Lower leg skin (tissue), 4 donors: ENCODE measurements around the gene ARID1B. TPM values are rescaled to one million over a fixed set of nuclear protein-coding genes. Genes with fewer than 3 reads are reported as not detected.

Experiments used
- DNase-seq, 2 donors: peaks; one replicate each; pipeline ENCODE4 v3.0.0-alpha.2; 2019; ENCODE audit warnings: low spot score in 2 of 2
- H3K4me3 ChIP-seq: fragments of 200-600 bp; sonication (generic); 2 replicates; pipeline ENCODE4 v1.5.1; 2017; ENCODE audit warnings: mild to moderate bottlenecking, low read depth; ENCODE audit not compliant: poor library complexity, severe bottlenecking
- CTCF ChIP-seq, 3 donors: fragments of 450-650 bp; IDR thresholded peaks; one replicate each; pipeline ENCODE4 v1.5.1; 2016; ENCODE audit warnings: antibody characterized with exemption in 3 of 3, mild to moderate bottlenecking in 3 of 3, moderate library complexity in 2 of 3
- POLR2A ChIP-seq, 2 donors: fragments of 450-650 bp; IDR thresholded peaks; one replicate each; pipeline ENCODE4 v1.6.1; 2016 to 2017; ENCODE audit warnings: antibody characterized with exemption in 2 of 2, mild to moderate bottlenecking in 1 of 2, moderate library complexity in 1 of 2
- WGBS, 2 donors: methylation state at CpG; one replicate each; pipeline ENCODE4 v1.1.5; 2018; 5-methylcytosine and 5-hydroxymethylcytosine counted together
- intact Hi-C: fragments of 100-400 bp; cut with DNase I; formaldehyde crosslinking; loops from one replicate; pipeline ENCODE4 v1.15.0; 2023; ENCODE audit warnings: low total_unique reads
- total RNA-seq, 4 donors: library from RNA; depleted of rRNA; stranded (reverse); fragments of >200 nt; gene quantifications; one replicate each; pipeline ENCODE4 v1.1.0, GENCODE V29; 2016

ARID1B gene
- total RNA-seq, 4 donors from 2014 or later, result 87.3 to 132 (median 102) TPM

- 64 to 65% methylated on average over 7 of the region's 7 CpGs for WGBS, 2 donors
These were observed 141.5 kb downstream of the ARID1B start for GRCh38 chr6:156918647-156919046.

GRCh38 chr6:156919370-156919769 is 142.2 kb downstream of the ARID1B start:
- intact Hi-C loops, result no loop called here
- WGBS, 2 donors, result 97 to 98% methylated on average over 2 of the region's 2 CpGs
- TF ChIP-seq CTCF (IDR thresholded peaks at IDR 0.05), result no peak
- no peak for TF ChIP-seq POLR2A (IDR thresholded peaks at IDR 0.05)
- H3K4me3 ChIP-seq, result no peak overlapping the region
- DNase-seq, result no peak

More at GRCh38 chr6:156918647-156919046, 141.5 kb downstream of the ARID1B start:
- TF ChIP-seq CTCF (IDR thresholded peaks at IDR 0.05) (no peak), POLR2A (IDR thresholded peaks at IDR 0.05) (no peak)
- intact Hi-C loops, result no loop called here
- no peak for DNase-seq
- H3K4me3 ChIP-seq, result no peak overlapping the region

GRCh38 chr6:156919814-156920369 is 142.7 kb downstream of the ARID1B start:
- no peak for DNase-seq
- no peak overlapping the region for H3K4me3 ChIP-seq
- TF ChIP-seq CTCF (IDR thresholded peaks at IDR 0.05) (no peak), POLR2A (IDR thresholded peaks at IDR 0.05) (no peak)
- intact Hi-C loops, result no loop called here
- 93 to 94% methylated on average over 5 of the region's 5 CpGs for WGBS, 2 donors

DNA sequence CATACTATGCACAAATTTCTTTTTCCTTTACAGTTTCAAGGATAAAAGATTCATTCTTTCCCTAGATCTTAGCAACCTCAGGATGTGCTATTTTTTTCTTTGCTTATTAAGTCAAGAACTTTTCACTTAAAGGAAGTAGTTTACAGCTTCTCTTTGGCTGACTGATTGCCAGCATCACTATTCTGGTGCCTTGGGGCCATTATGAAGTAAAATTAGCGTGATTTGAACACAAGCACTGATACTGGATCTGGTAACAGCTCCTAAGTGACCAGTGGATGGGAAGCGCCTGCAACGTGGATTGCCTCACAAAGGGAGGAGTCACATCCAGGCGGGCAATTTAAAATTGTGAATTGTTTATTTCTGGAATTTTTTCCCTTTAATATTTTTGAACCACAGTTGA is 147.1 kb downstream of the ARID1B start:
- no peak overlapping the region for H3K4me3 ChIP-seq
- TF ChIP-seq CTCF (IDR thresholded peaks at IDR 0.05) (no peak), POLR2A (IDR thresholded peaks at IDR 0.05) (no peak)
- intact Hi-C loops, result no loop called here
- no peak for DNase-seq
- 61 to 65% methylated on average over 4 of the region's 4 CpGs for WGBS, 2 donors

- 87 to 96% methylated on average over 2 of the region's 2 CpGs for WGBS, 2 donors
- no peak for DNase-seq
- TF ChIP-seq POLR2A (IDR thresholded peaks at IDR 0.05) (no peak), CTCF (IDR thresholded peaks at IDR 0.05) (no peak)
These were observed 147.8 kb downstream of the ARID1B start for GRCh38 chr6:156925026-156925425.

More at GRCh38 chr6:156925026-156925425, 147.8 kb downstream of the ARID1B start:
- intact Hi-C loops, result no loop called here
- H3K4me3 ChIP-seq, result no peak overlapping the region
